Neural cell (in vitro differentiated cells): Measurements from ENCODE around the gene KDM1A. TPM values are rescaled to one million over a fixed set of nuclear protein-coding genes. Genes with fewer than 3 reads are reported as not detected.

ENCODE experiments used
- H2AFZ ChIP-seq: fragments of 200-600, 300-800 bp; sonication (generic), shearing (Covaris generic); 2 replicates; pipeline ENCODE4 v1.6.0; 2014; ENCODE audit warnings: low read depth, mild to moderate bottlenecking, antibody characterized with exemption, low read length, moderate library complexity
- H3F3A ChIP-seq: fragments of 200-600 bp; shearing (Covaris generic); 2 replicates; pipeline ENCODE4 v1.6.1; 2016; ENCODE audit warnings: mild to moderate bottlenecking, moderate library complexity, mixed read lengths, antibody characterized with exemption, low read length; ENCODE audit not compliant: insufficient read depth, poor library complexity, severe bottlenecking
- H3K27ac ChIP-seq: fragments of 200-600, 300-800 bp; sonication (generic), shearing (Covaris generic); 2 replicates; pipeline ENCODE4 v1.5.1; 2014; ENCODE audit warnings: mild to moderate bottlenecking, low read length, moderate library complexity
- H3K27me3 ChIP-seq: fragments of 300-800, 200-600 bp; sonication (generic), shearing (Covaris generic); 2 replicates; pipeline ENCODE4 v1.6.0; 2014; ENCODE audit warnings: mild to moderate bottlenecking, low read depth, low read length, moderate library complexity; ENCODE audit not compliant: insufficient read depth
- H3K36me3 ChIP-seq: fragments of 300-800, 200-600 bp; sonication (generic), shearing (Covaris generic); 2 replicates; pipeline ENCODE4 v1.5.1; 2014; ENCODE audit warnings: mild to moderate bottlenecking, antibody characterized with exemption, low read length, moderate library complexity; ENCODE audit not compliant: insufficient read depth
- H3K4me2 ChIP-seq: fragments of 300-800, 200-600 bp; sonication (generic), shearing (Covaris generic); 2 replicates; pipeline ENCODE4 v1.6.0; 2014; ENCODE audit warnings: mild to moderate bottlenecking, low read length
- H3K4me3 ChIP-seq: fragments of 300-800, 200-600 bp; sonication (generic), shearing (Covaris generic); 2 replicates; pipeline ENCODE4 v1.5.1; 2014; ENCODE audit warnings: mild to moderate bottlenecking, low read length, moderate library complexity
- H3K79me2 ChIP-seq: fragments of 200-600 bp; shearing (Covaris generic); replicated peaks from 2 replicates; pipeline ENCODE4 v1.6.0; 2014; ENCODE audit warnings: mild to moderate bottlenecking, low read length, moderate library complexity; ENCODE audit not compliant: insufficient read depth
- H3K9ac ChIP-seq: fragments of 300-800, 200-600 bp; sonication (generic), shearing (Covaris generic); 2 replicates; pipeline ENCODE4 v1.6.1; 2016; ENCODE audit warnings: mild to moderate bottlenecking, low read length, mixed read lengths
- H3K9me2 ChIP-seq: fragments of 200-600 bp; shearing (Covaris generic); 2 replicates; pipeline ENCODE4 v1.6.1; 2016; ENCODE audit warnings: mild to moderate bottlenecking, low read length, mixed read lengths; ENCODE audit not compliant: insufficient read depth
- H3K9me3 ChIP-seq: fragments of 200-600, 300-800 bp; sonication (generic), shearing (Covaris generic); 2 replicates; pipeline ENCODE4 v1.6.1; 2016; ENCODE audit warnings: mild to moderate bottlenecking, mixed run types, low read length, moderate library complexity, mixed read lengths
- H4K20me1 ChIP-seq: fragments of 200-600 bp; shearing (Covaris generic); 2 replicates; pipeline ENCODE4 v1.6.1; 2016; ENCODE audit warnings: mild to moderate bottlenecking, mixed run types; ENCODE audit not compliant: insufficient read depth
- EP300 ChIP-seq: fragments of 450-650 bp; conservative IDR thresholded peaks from 2 replicates; pipeline ENCODE4 v1.6.1; 2014; ENCODE audit warnings: antibody characterized with exemption, mild to moderate bottlenecking, moderate library complexity; ENCODE audit not compliant: poor library complexity, severe bottlenecking
- EZH2 ChIP-seq: fragments of 200-600, 300-800 bp; shearing (Covaris generic), sonication (generic); IDR thresholded peaks from 2 replicates; pipeline ENCODE4 v1.6.1; 2014; ENCODE audit warnings: antibody characterized with exemption, low read length, borderline replicate concordance, mild to moderate bottlenecking; ENCODE audit not compliant: insufficient read depth, poor library complexity, severe bottlenecking
- MXI1 ChIP-seq: fragments of 450-650 bp; conservative IDR thresholded peaks from 2 replicates; pipeline ENCODE4 v1.6.1; 2014; ENCODE audit warnings: antibody characterized with exemption, mild to moderate bottlenecking; ENCODE audit not compliant: poor library complexity, severe bottlenecking
- SMC3 ChIP-seq: fragments of 450-650 bp; conservative IDR thresholded peaks from 2 replicates; pipeline ENCODE4 v1.6.1; 2014; ENCODE audit warnings: antibody characterized with exemption, mild to moderate bottlenecking, moderate library complexity; ENCODE audit not compliant: poor library complexity
- TAF1 ChIP-seq: IDR thresholded peaks from 2 replicates; pipeline ENCODE4 v1.6.1; 2012; ENCODE audit warnings: low read depth
- polyA plus RNA-seq: library from polyadenylated mRNA; depleted of rRNA; stranded (reverse); fragments of >200 nt; gene quantifications from 2 replicates; pipeline ENCODE4 v1.2.3, GENCODE V29; 2014
- TF ChIP-seq, protein P1 (sequence below): IDR thresholded peaks from 2 replicates; pipeline ENCODE4 v1.6.1; 2012; ENCODE audit warnings: borderline replicate concordance
- TF ChIP-seq, protein P2 (sequence below): fragments of 450-650 bp; IDR thresholded peaks from 2 replicates; pipeline ENCODE4 v1.5.1; 2014; ENCODE audit warnings: antibody characterized with exemption, mild to moderate bottlenecking, moderate library complexity; ENCODE audit not compliant: poor library complexity, severe bottlenecking

KDM1A gene
- polyA plus RNA-seq, 1 donor from 2014 or later: 276 TPM

- H3K9me2 ChIP-seq: no peaks in the 10 kb centered on the region
- H3K9ac ChIP-seq: no peak overlapping the region
- no peaks in the 10 kb centered on the region for H3K27me3 ChIP-seq
- peaks cover 4% of the 10 kb centered on the region for H3F3A ChIP-seq
- no peaks in the 10 kb centered on the region for H4K20me1 ChIP-seq
- H3K4me3 ChIP-seq: no peak overlapping the region
- peaks cover 9% of the 10 kb centered on the region for H3K36me3 ChIP-seq
- no peak overlapping the region for H3K4me2 ChIP-seq
- no peak overlapping the region for H3K27ac ChIP-seq
- no peaks in the 10 kb centered on the region for H3K9me3 ChIP-seq
- H2AFZ ChIP-seq: no peak overlapping the region
- no peaks in the 10 kb centered on the region for H3K79me2 ChIP-seq
- no peak for TF ChIP-seq SMC3
- TF ChIP-seq EZH2: no peak
- TF ChIP-seq MXI1: no peak
- TF ChIP-seq, protein P1, sequence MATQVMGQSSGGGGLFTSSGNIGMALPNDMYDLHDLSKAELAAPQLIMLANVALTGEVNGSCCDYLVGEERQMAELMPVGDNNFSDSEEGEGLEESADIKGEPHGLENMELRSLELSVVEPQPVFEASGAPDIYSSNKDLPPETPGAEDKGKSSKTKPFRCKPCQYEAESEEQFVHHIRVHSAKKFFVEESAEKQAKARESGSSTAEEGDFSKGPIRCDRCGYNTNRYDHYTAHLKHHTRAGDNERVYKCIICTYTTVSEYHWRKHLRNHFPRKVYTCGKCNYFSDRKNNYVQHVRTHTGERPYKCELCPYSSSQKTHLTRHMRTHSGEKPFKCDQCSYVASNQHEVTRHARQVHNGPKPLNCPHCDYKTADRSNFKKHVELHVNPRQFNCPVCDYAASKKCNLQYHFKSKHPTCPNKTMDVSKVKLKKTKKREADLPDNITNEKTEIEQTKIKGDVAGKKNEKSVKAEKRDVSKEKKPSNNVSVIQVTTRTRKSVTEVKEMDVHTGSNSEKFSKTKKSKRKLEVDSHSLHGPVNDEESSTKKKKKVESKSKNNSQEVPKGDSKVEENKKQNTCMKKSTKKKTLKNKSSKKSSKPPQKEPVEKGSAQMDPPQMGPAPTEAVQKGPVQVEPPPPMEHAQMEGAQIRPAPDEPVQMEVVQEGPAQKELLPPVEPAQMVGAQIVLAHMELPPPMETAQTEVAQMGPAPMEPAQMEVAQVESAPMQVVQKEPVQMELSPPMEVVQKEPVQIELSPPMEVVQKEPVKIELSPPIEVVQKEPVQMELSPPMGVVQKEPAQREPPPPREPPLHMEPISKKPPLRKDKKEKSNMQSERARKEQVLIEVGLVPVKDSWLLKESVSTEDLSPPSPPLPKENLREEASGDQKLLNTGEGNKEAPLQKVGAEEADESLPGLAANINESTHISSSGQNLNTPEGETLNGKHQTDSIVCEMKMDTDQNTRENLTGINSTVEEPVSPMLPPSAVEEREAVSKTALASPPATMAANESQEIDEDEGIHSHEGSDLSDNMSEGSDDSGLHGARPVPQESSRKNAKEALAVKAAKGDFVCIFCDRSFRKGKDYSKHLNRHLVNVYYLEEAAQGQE: no peak
- no peak for TF ChIP-seq TAF1
Observed at GRCh38 chr1:23088027-23088426, 68.8 kb downstream of the KDM1A start.

DNA sequence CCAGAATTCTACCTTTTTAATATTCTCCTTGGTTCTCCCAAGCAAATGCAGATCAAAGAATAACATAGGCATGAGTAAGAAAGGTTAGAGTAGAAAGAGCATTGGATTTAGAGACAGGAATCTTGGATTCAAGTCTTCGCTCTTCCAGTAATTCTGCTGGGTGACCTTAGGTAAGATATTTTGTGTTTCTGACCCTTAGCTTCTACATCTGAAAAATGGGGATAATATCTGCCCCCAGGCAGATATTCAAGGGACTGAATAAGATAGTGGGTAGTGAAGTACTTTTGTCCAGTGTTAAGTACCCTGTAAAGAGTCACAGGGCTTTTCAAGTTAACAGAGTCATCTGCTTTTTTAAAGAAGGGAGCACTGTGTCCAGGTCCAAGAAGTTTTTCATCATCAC, 70.8 kb downstream of the KDM1A start:
- H3F3A ChIP-seq: no peaks in the 10 kb centered on the region
- H3K27me3 ChIP-seq: no peaks in the 10 kb centered on the region
- no peak overlapping the region for H3K27ac ChIP-seq
- no peak overlapping the region for H2AFZ ChIP-seq
- TF ChIP-seq, protein P1: no peak
- TF ChIP-seq EP300 (no peak), TAF1 (no peak)
- TF ChIP-seq, protein P2, sequence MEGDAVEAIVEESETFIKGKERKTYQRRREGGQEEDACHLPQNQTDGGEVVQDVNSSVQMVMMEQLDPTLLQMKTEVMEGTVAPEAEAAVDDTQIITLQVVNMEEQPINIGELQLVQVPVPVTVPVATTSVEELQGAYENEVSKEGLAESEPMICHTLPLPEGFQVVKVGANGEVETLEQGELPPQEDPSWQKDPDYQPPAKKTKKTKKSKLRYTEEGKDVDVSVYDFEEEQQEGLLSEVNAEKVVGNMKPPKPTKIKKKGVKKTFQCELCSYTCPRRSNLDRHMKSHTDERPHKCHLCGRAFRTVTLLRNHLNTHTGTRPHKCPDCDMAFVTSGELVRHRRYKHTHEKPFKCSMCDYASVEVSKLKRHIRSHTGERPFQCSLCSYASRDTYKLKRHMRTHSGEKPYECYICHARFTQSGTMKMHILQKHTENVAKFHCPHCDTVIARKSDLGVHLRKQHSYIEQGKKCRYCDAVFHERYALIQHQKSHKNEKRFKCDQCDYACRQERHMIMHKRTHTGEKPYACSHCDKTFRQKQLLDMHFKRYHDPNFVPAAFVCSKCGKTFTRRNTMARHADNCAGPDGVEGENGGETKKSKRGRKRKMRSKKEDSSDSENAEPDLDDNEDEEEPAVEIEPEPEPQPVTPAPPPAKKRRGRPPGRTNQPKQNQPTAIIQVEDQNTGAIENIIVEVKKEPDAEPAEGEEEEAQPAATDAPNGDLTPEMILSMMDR: no peak
- no peaks in the 10 kb centered on the region for H3K9me2 ChIP-seq
- no peak overlapping the region for H3K4me3 ChIP-seq
- no peak overlapping the region for H3K9ac ChIP-seq
- H4K20me1 ChIP-seq: no peaks in the 10 kb centered on the region
- no peaks in the 10 kb centered on the region for H3K79me2 ChIP-seq
- H3K9me3 ChIP-seq: no peaks in the 10 kb centered on the region
- H3K36me3 ChIP-seq: peaks cover 5% of the 10 kb centered on the region
- H3K4me2 ChIP-seq: no peak overlapping the region
